Heart left ventricle (tissue), 13 donors: ENCODE measurements around the gene APC.

ENCODE experiments used
- POLR2A ChIP-seq, 2 donors: fragments of 450-650 bp; IDR thresholded peaks; one replicate each; pipeline ENCODE4 v1.6.1; 2017; ENCODE audit warnings: antibody characterized with exemption in 2 of 2, mild to moderate bottlenecking in 2 of 2, moderate library complexity in 2 of 2
- TF ChIP-seq, protein P1 (sequence below), 12 donors: fragments of 200-600 bp; sonication (generic) in 4 of 12; IDR thresholded peaks; one replicate each; pipeline versions ENCODE4 v1.5.0 to v1.8.0; 2018 to 2022; ENCODE audit warnings: antibody characterized with exemption in 12 of 12, mild to moderate bottlenecking in 5 of 12
- donor health status: ischemic (EF 13 %, LVEDD 7.1; RV severe dilation, severe dysfunction).
- donor health status: DM: no; HTN: yes; CAD: no.
- donor health status: DM: no; HTN: no; CAD: no.
- donor health status: ischemic (EF 25% LVEDD 6.9; RV normal size, moderate dysfunction).
- donor health status: ischemic (EF 25% LVEDD 5.7; RV mildly dilated, moderate dysfunction).
- donor health status: ischemic (EF 35%, LVEDD 5.7; RV mildly dilated, moderate dysfunction).
- donor health status: nonischemic (EF 11% LVEDD 7.7; RV severe dilation, severe dysfunction).
- donor health status: DM: yes; HTN: yes; CAD: no.
- donor health status: PGD.
- donor health status: ischemic (EF 29% LVEDD 5.4; RV normal size, mild dysfunction).
- donor health status: nonischemic (EF 23%, LVEDD 6.1; RV moderate dilation, normal function).

GRCh38 chr5:112752335-112752734, 14.7 kb downstream of the APC start:
- TF ChIP-seq, protein P1, sequence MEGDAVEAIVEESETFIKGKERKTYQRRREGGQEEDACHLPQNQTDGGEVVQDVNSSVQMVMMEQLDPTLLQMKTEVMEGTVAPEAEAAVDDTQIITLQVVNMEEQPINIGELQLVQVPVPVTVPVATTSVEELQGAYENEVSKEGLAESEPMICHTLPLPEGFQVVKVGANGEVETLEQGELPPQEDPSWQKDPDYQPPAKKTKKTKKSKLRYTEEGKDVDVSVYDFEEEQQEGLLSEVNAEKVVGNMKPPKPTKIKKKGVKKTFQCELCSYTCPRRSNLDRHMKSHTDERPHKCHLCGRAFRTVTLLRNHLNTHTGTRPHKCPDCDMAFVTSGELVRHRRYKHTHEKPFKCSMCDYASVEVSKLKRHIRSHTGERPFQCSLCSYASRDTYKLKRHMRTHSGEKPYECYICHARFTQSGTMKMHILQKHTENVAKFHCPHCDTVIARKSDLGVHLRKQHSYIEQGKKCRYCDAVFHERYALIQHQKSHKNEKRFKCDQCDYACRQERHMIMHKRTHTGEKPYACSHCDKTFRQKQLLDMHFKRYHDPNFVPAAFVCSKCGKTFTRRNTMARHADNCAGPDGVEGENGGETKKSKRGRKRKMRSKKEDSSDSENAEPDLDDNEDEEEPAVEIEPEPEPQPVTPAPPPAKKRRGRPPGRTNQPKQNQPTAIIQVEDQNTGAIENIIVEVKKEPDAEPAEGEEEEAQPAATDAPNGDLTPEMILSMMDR (IDR thresholded peaks at IDR 0.05) = no peak
- no peak for TF ChIP-seq POLR2A (IDR thresholded peaks at IDR 0.05)
